Activated CD4-positive, alpha-beta memory T cell treated with anti-CD3 and anti-CD28 coated beads, Interleukin-2, amount 10 ng/mL, durations not matched to agents 7 days and 5 days (primary cell): ENCODE data around the gene PLK3. TPM values are rescaled to one million over a fixed set of nuclear protein-coding genes. Genes with fewer than 3 reads are reported as not detected.
A peak's percentile ranks its signal among the peaks of the same experiment; 100 is the strongest.
"Not testable (repeated sequence)": the region's sequence is repeated elsewhere in the genome, so short reads cannot be mapped to it uniquely, and the experiment has no call there.

ENCODE experiments used
- CTCF ChIA-PET: fragments of 350-600 bp; sonication (Branson Sonifier 250); formaldehyde crosslinking; loops from one replicate; lab custom pipeline; 2021; ENCODE audit warnings: antibody characterized with exemption, inconsistent platforms; lab: Charles Lee
- POLR2A ChIA-PET: fragments of 350-600 bp; sonication (Branson Sonifier 250); formaldehyde crosslinking; loops from one replicate; lab custom pipeline; 2021; ENCODE audit warnings: antibody characterized with exemption; lab: Charles Lee
- DNase-seq: peaks from one replicate; pipeline ENCODE4 v3.0.0-alpha.2; 2020
- H3K27ac Mint-ChIP-seq: one replicate; pipeline ENCODE4 v1.8.0; 2021; ENCODE audit warnings: mild to moderate bottlenecking, mixed read lengths
- H3K27me3 Mint-ChIP-seq: one replicate; pipeline ENCODE4 v1.8.0; 2021; ENCODE audit warnings: mixed read lengths
- H3K36me3 Mint-ChIP-seq: one replicate; pipeline ENCODE4 v1.8.0; 2021; ENCODE audit warnings: low read depth, mixed read lengths
- H3K4me1 Mint-ChIP-seq: one replicate; pipeline ENCODE4 v1.8.0; 2021; ENCODE audit warnings: mixed read lengths
- H3K4me3 Mint-ChIP-seq: one replicate; pipeline ENCODE4 v1.8.0; 2021; ENCODE audit warnings: mild to moderate bottlenecking, mixed read lengths
- H3K9me3 Mint-ChIP-seq: one replicate; pipeline ENCODE4 v1.8.0; 2021; ENCODE audit warnings: mixed read lengths
- total RNA-seq, 2 experiments: library from RNA; stranded (reverse); gene quantifications; one replicate each; pipeline ENCODE4 v1.2.3, GENCODE V29; 2021

PLK3 gene
- 10 to 100 TPM; 62.8 to 63.5 TPM for total RNA-seq

DNA sequence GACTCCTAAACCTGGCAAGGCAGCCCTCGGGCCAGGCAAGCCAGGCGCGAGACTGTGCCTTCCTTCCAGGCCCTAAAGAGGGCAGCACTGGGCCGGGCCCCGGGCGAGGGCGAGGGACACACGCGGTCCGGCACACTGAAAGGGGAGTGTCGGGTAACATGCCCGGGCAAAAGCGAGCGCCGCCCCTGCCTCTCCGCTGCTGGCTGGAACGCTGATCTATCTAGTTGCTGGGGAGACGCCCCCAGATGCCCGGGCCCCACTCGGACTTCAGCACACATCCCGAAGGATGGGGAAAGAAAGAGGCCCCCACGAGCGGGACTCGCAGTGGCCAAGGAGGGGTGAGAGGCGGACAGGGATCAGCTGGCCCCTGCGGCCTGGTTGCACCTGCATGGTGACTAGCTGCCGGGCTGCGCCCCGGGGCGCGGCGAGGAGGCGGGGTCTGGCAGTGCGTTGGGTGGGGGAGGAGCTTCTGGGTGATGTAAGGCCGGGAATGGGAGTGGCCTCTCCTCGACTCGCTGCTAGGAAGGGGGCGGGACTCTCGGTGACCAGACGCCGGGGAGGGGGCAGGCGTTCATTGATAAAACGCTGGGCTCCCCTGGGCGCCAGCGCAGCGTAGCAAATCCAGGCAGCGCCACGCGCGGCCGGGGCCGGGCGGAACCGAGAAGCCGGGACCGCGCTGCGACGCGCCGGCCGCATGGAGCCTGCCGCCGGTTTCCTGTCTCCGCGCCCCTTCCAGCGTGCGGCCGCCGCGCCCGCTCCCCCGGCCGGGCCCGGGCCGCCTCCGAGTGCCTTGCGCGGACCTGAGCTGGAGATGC, at the start of gene PLK3:
PLK3 (plus strand) TSS at position 608 of the 815 bp plus-strand sequence; CDS start at position 695, 87 bp downstream.
- CTCF ChIA-PET, result interaction anchor here (0.6 to 6.4 kb wide), 24 partner anchors 10 to 1503 kb away, joined by 3 to 76 read pairs (median 4); partner anchors contain the start of genes BEST4, BTBD19, HECTD3 and LRRC41
- H3K4me3 Mint-ChIP-seq, result peak within 1 kb of the TSS; percentile 90

GRCh38 chr1:44757420-44757819, 42.8 kb upstream of the PLK3 start:
- ChIA-PET CTCF (no interaction called here), POLR2A (interaction anchor here (2.1 to 4.9 kb wide), 2 partner anchors 9 to 26 kb away, joined by 7 to 27 read pairs; partner anchors contain the start of gene RNU5D-1)
- Mint-ChIP-seq H3K4me3 (no peak overlapping the region), H3K36me3 (peaks cover 79% of the 10 kb centered on the region), H3K27ac (peak overlapping the region; percentile 31), H3K27me3 (no peaks in the 10 kb centered on the region), H3K4me1 (peaks cover 8% of the 10 kb centered on the region), H3K9me3 (no peaks in the 10 kb centered on the region)
- DNase-seq, result no peak

More for the DNA sequence above, at the start of gene PLK3:
- peaks cover 40% of the 10 kb centered on the region for H3K36me3 Mint-ChIP-seq
- H3K4me1 Mint-ChIP-seq, result peaks cover 47% of the 10 kb centered on the region
- DNase-seq, result peak; percentile 98
- peak within 1 kb of the TSS; percentile 98 for H3K27ac Mint-ChIP-seq
- no peaks in the 10 kb centered on the region for H3K27me3 Mint-ChIP-seq
- POLR2A ChIA-PET, result interaction anchor here (0.7 to 16.4 kb wide), 25 partner anchors 10 to 700 kb away, joined by 3 to 960 read pairs (median 4); partner anchors contain the start of genes BTBD19, CCDC163, EIF2B3 and HECTD3
- no peaks in the 10 kb centered on the region for H3K9me3 Mint-ChIP-seq

- peaks cover 8% of the 10 kb centered on the region for H3K4me1 Mint-ChIP-seq
- CTCF ChIA-PET, result interaction anchor here (1.3 to 1.4 kb wide), 3 partner anchors 15 to 28 kb away, joined by 3 to 5 read pairs (median 5); partner anchors contain the start of genes RNU5D-1 and RPS8
Observed at GRCh38 chr1:44759077-44759476, 41.1 kb upstream of the PLK3 start.

DNA sequence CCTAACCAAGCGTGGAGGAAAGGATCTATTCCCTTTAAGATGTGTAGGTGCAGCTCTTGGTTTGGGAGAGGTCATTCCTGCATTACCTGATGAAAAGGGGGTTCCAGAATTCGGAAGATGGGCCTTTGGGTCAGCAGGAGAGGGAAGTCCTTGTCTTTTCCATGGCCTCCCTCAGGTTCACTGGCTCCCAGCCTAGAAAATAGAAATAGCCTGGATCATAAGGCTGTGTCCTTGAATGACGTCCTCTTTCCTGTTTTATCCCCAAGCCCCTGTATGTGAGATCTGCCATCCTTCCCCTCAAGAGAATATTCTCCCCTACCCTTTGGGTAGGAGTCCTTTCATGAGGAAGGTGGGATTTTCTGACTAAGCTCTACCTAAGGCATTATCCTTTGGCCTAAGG, 39.3 kb upstream of the PLK3 start:
- Mint-ChIP-seq H3K9me3 (no peaks in the 10 kb centered on the region), H3K36me3 (peaks cover 77% of the 10 kb centered on the region), H3K4me3 (no peak overlapping the region), H3K27me3 (no peaks in the 10 kb centered on the region), H3K4me1 (peaks cover 8% of the 10 kb centered on the region), H3K27ac (no peak overlapping the region)
- ChIA-PET POLR2A (interaction anchor here (1.0 to 3.1 kb wide), 8 partner anchors 9 to 39 kb away, joined by 3 to 22 read pairs (median 6); partner anchors contain the start of genes RNU5D-1 and RPS8), CTCF (no interaction called here)
- DNase-seq, result no peak

More at GRCh38 chr1:44759077-44759476, 41.1 kb upstream of the PLK3 start:
- Mint-ChIP-seq H3K36me3 (peaks cover 82% of the 10 kb centered on the region), H3K9me3 (no peaks in the 10 kb centered on the region), H3K4me3 (no peak overlapping the region), H3K27me3 (no peaks in the 10 kb centered on the region), H3K27ac (no peak overlapping the region)
- no peak for DNase-seq
- POLR2A ChIA-PET, result interaction anchor here (0.9 to 2.4 kb wide), 7 partner anchors 8 to 38 kb away, joined by 3 to 15 read pairs (median 4); partner anchors contain the start of genes RNU5D-1 and RPS8

- H3K36me3 Mint-ChIP-seq, result peaks cover 54% of the 10 kb centered on the region
- H3K27me3 Mint-ChIP-seq, H3K4me3 Mint-ChIP-seq, H3K27ac Mint-ChIP-seq, DNase-seq, H3K9me3 Mint-ChIP-seq, H3K4me1 Mint-ChIP-seq: not testable (repeated sequence)
- POLR2A ChIA-PET, result interaction anchor here (0.8 to 3.2 kb wide), 10 partner anchors 9 to 45 kb away, joined by 3 to 31 read pairs (median 6); partner anchors contain the start of gene RPS8
- CTCF ChIA-PET, result interaction anchor here (1.2 to 1.3 kb wide), 2 partner anchors 9 to 35 kb away, joined by 3 to 7 read pairs; partner anchors contain the start of genes RNU5D-1 and RPS8
Observed at GRCh38 chr1:44766421-44766820, 33.8 kb upstream of the PLK3 start.

DNA sequence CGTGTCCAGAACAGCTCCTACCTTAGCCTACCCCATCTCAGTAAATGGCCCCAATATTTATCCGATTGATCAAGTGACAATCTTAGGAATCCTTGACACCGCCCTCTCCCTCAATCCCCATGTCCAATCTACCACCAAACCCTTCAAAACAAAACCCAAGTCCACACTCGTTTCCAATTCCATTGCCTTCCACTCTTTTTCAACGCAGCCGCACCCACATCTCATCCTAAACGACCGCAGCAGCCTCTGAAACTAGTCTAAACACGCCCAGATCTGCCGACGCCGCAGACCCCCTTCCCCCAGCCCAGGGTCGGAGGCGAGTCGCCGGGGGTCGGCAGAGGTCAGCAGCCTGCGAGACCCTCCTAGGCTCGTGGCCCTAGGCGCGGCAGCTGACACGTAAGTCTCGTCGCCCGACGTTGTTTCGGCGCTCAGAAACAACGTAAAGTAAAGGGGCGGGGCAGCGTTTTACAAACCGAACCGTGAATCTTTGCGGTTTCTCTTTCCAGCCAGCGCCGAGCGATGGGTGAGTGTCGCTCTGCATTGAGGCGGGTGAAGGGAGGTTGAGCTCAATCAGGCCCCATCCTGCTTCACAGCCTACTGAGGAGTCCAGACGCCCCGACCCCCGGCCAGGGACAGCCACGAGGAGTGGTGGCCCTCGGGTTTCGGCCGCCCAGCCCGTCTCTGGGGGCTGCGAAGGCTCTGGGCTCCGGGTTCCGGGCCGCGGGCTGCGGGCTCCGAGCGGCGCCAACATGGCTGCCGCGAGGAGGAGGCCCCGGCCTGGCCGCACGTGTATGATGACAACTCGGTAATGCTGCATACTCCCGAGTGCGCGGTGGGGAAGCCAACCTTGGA, 24.9 kb upstream of the PLK3 start, which contains the start of gene RPS8:
RPS8 (plus strand) TSS at position 463 of the 852 bp plus-strand sequence; CDS start at position 520, 57 bp downstream.
- Mint-ChIP-seq H3K9me3 (no peaks in the 10 kb centered on the region), H3K27me3 (no peaks in the 10 kb centered on the region), H3K27ac (peak within 1 kb of the TSS; percentile 90), H3K36me3 (peaks cover 43% of the 10 kb centered on the region), H3K4me1 (peaks cover 35% of the 10 kb centered on the region), H3K4me3 (peak within 1 kb of the TSS; percentile 90)
- ChIA-PET CTCF (interaction anchor here (0.8 to 3.9 kb wide), 11 partner anchors 9 to 211 kb away, joined by 3 to 38 read pairs (median 5); partner anchors contain the start of genes EIF2B3, KIF2C, PLK3 and RNU5D-1), POLR2A (interaction anchor here (0.7 to 17.1 kb wide), 39 partner anchors 9 to 911 kb away, joined by 3 to 454 read pairs (median 10); partner anchors contain the start of genes BEST4, BTBD19, DYNLT4 and EIF2B3)
- peak; percentile 93 for DNase-seq

DNA sequence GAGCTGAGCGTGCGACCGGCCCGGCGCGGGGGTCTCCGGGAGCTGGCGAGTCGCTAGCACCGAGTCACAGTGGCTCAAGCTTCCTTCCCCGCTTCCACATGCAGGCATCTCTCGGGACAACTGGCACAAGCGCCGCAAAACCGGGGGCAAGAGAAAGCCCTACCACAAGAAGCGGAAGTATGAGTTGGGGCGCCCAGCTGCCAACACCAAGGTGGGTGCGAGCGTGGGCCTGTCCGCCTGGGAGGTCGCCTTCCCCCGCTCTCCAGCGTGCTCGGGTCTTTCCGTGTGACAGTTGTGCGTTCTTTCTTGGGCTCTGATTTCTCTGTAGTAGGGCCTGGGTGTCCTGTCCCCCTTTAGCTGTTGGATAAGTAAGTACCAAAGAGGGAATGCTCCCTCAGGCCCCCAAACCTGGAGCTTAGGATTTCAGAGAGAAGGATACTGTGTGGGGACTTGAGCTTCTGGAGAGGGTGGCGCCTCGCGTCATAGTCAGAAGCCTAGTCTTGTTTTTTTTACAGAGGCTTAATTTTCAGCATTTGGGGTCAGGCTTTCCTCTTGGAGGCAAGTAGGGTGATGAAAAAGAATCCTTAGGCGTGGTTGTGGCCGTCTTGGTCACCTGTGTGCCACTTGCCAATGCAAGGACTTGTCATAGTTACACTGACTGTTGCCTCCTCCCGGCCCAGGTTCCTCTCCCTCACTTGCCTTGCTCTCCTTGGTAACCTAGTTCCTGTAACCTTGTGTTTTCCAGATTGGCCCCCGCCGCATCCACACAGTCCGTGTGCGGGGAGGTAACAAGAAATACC, 24.0 kb upstream of the PLK3 start:
- no peaks in the 10 kb centered on the region for H3K27me3 Mint-ChIP-seq
- CTCF ChIA-PET, result interaction anchor here (1.0 to 3.9 kb wide), 11 partner anchors 9 to 210 kb away, joined by 3 to 38 read pairs (median 5); partner anchors contain the start of genes EIF2B3, KIF2C, PLK3 and RNU5D-1
- H3K9me3 Mint-ChIP-seq, result no peaks in the 10 kb centered on the region
- peak; percentile 51 for DNase-seq
- H3K27ac Mint-ChIP-seq, result peak overlapping the region; percentile 89
- peaks cover 51% of the 10 kb centered on the region for H3K36me3 Mint-ChIP-seq
- peaks cover 39% of the 10 kb centered on the region for H3K4me1 Mint-ChIP-seq
- peak overlapping the region; percentile 90 for H3K4me3 Mint-ChIP-seq
- POLR2A ChIA-PET, result interaction anchor here (0.9 to 17.1 kb wide), 35 partner anchors 9 to 910 kb away, joined by 3 to 454 read pairs (median 13); partner anchors contain the start of genes BEST4, BTBD19, DYNLT4 and EIF2B3

GRCh38 chr1:44776730-44777068, 23.5 kb upstream of the PLK3 start:
- H3K27me3 Mint-ChIP-seq, result no peaks in the 10 kb centered on the region
- no peaks in the 10 kb centered on the region for H3K9me3 Mint-ChIP-seq
- peak overlapping the region; percentile 89 for H3K27ac Mint-ChIP-seq
- peaks cover 44% of the 10 kb centered on the region for H3K4me1 Mint-ChIP-seq
- POLR2A ChIA-PET, result interaction anchor here (0.6 to 17.1 kb wide), 25 partner anchors 9 to 909 kb away, joined by 3 to 454 read pairs (median 18); partner anchors contain the start of genes BEST4, BTBD19, DYNLT4 and EIF2B3
- no peak for DNase-seq
- CTCF ChIA-PET, result interaction anchor here (1.4 to 3.9 kb wide), 5 partner anchors 8 to 46 kb away, joined by 4 to 38 read pairs (median 7); partner anchors contain the start of genes PLK3 and RNU5D-1
- H3K36me3 Mint-ChIP-seq, result peaks cover 57% of the 10 kb centered on the region
- peak overlapping the region; percentile 90 for H3K4me3 Mint-ChIP-seq

DNA sequence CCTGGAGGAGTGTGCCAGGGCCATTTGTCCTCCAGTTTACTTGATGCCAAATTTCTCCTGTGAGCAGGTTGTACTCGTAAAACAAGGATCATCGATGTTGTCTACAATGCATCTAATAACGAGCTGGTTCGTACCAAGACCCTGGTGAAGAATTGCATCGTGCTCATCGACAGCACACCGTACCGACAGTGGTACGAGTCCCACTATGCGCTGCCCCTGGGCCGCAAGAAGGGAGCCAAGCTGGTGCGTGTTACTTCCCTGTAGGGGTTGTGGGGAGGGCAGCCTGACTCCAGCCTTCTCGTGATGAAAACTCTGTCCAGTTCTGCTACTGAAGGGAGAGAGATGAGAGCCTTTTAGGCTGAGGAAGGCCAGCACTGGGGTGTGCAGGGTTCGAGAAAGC, 22.6 kb upstream of the PLK3 start:
- POLR2A ChIA-PET, result interaction anchor here (1.0 to 17.1 kb wide), 10 partner anchors 8 to 562 kb away, joined by 3 to 454 read pairs (median 24); partner anchors contain the start of genes BEST4, BTBD19, DYNLT4 and HECTD3
- H3K9me3 Mint-ChIP-seq, result no peaks in the 10 kb centered on the region
- no peak for DNase-seq
- CTCF ChIA-PET, result interaction anchor here (1.4 to 3.9 kb wide), 2 partner anchors 41 to 47 kb away, joined by 4 to 38 read pairs; partner anchors contain the start of gene RNU5D-1
- peak overlapping the region; percentile 58 for H3K27ac Mint-ChIP-seq
- peaks cover 63% of the 10 kb centered on the region for H3K36me3 Mint-ChIP-seq
- H3K4me1 Mint-ChIP-seq, result peaks cover 44% of the 10 kb centered on the region
- H3K4me3 Mint-ChIP-seq, result peak overlapping the region; percentile 90
- no peaks in the 10 kb centered on the region for H3K27me3 Mint-ChIP-seq

DNA sequence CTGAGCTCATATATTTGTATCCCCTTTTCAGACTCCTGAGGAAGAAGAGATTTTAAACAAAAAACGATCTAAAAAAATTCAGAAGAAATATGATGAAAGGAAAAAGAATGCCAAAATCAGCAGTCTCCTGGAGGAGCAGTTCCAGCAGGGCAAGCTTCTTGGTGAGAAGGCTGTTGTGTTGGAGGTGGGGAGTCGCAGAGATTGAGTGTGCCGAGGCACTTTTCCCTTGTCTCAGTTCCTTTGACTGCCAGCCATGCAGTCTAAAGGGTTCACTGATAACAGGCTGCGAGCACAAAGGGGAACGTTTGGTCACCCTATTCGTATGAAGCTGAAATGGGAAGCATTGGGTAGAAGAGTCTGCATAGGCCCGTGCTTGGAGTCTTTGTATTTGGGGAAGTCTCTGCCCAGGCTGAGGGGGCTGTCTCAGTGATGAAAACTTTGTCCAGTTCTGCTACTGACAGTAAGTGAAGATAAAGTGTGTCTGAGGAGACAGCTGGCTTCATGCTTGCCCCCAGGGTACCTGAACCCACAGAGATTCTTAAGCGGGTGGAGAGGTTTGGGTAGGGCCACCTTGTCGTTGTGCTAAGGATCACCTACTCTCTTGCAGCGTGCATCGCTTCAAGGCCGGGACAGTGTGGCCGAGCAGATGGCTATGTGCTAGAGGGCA, 22.1 kb upstream of the PLK3 start:
- Mint-ChIP-seq H3K9me3 (no peaks in the 10 kb centered on the region), H3K36me3 (peaks cover 66% of the 10 kb centered on the region), H3K4me1 (peaks cover 46% of the 10 kb centered on the region), H3K27me3 (no peaks in the 10 kb centered on the region), H3K27ac (peak overlapping the region; percentile 58), H3K4me3 (peak overlapping the region; percentile 90)
- POLR2A ChIA-PET, result interaction anchor here (1.0 to 17.1 kb wide), 10 partner anchors 7 to 562 kb away, joined by 3 to 454 read pairs (median 24); partner anchors contain the start of genes BEST4, BTBD19, DYNLT4 and HECTD3
- DNase-seq, result no peak
- CTCF ChIA-PET, result interaction anchor here (3.9 kb wide), 1 partner anchor 48 kb away, joined by 38 read pairs; the partner anchor contains the start of gene RNU5D-1
